H1 (cell line): ENCODE data around the gene INPP5F. TPM values are rescaled to one million over a fixed set of nuclear protein-coding genes. Genes with fewer than 3 reads are reported as not detected.

Source experiments
- CTCF ChIA-PET: fragments of 300-600 bp; sonication (Branson Sonifier 250); formaldehyde crosslinking; loops from one replicate; lab custom pipeline; 2021; ENCODE audit not compliant: partially characterized antibody; lab: Charles Lee
- POLR2A ChIA-PET: fragments of 300-600 bp; sonication (Branson Sonifier 250); formaldehyde crosslinking; loops from one replicate; lab custom pipeline; 2021; ENCODE audit warnings: inconsistent platforms; ENCODE audit not compliant: partially characterized antibody; lab: Charles Lee
- DNase-seq, 2 experiments: peaks; one replicate each; pipeline versions ENCODE4 v3.0.0 to v3.0.0-alpha.2; 2010 to 2022; ENCODE audit warnings: low spot score in 2 of 2, low read depth in 1 of 2, mixed read lengths in 1 of 2
- FAIRE-seq: peaks from 2 replicates; lab custom pipeline; 2011; peaks lifted over from hg19 to GRCh38; lab: Jason Lieb, UNC
- H2AFZ ChIP-seq: 2 replicates; pipeline ENCODE4 v1.8.1; 2012; ENCODE audit warnings: low read length, inconsistent platforms
- H2AK5ac ChIP-seq: 2 replicates; pipeline ENCODE4 v1.6.1; 2013; ENCODE audit warnings: low read depth, low read length
- H2BK120ac ChIP-seq: replicated peaks from 2 replicates; pipeline ENCODE3; 2013; ENCODE audit warnings: low read depth, low read length, inconsistent platforms
- H2BK12ac ChIP-seq: 2 replicates; pipeline ENCODE4 v1.6.1; 2013; ENCODE audit warnings: low read depth, low read length
- H2BK15ac ChIP-seq: 2 replicates; pipeline ENCODE4 v1.6.1; 2013; ENCODE audit warnings: low read length
- H2BK20ac ChIP-seq: 2 replicates; pipeline ENCODE4 v1.6.1; 2013; ENCODE audit warnings: low read length
- H2BK5ac ChIP-seq: 2 replicates; pipeline ENCODE4 v1.6.1; 2013; ENCODE audit warnings: low read depth, low read length
- H3K14ac ChIP-seq: 2 replicates; pipeline ENCODE4 v1.6.1; 2013; ENCODE audit warnings: inconsistent platforms; ENCODE audit not compliant: insufficient read length
- H3K18ac ChIP-seq: 2 replicates; pipeline ENCODE4 v1.6.1; 2013; ENCODE audit warnings: low read length; ENCODE audit errors: extremely low read depth
- H3K23ac ChIP-seq: 2 replicates; pipeline ENCODE4 v1.6.1; 2013; ENCODE audit warnings: inconsistent platforms; ENCODE audit not compliant: insufficient read length
- H3K23me2 ChIP-seq: 2 replicates; pipeline ENCODE4 v1.6.1; 2013; ENCODE audit warnings: low read depth, low read length
- H3K27ac ChIP-seq: 2 replicates; pipeline ENCODE4 v1.6.1; 2011; ENCODE audit warnings: low read depth, low read length, inconsistent platforms
- H3K27me3 ChIP-seq, 4 experiments: replicated peaks in 1 of 4; 1 replicate in 1 of 4; 2 replicates in 3 of 4; pipeline versions ENCODE4 v1.6.1 to v1.8.1; 2011 to 2013; ENCODE audit warnings: low read length in 3 of 4, mild to moderate bottlenecking in 3 of 4, inconsistent platforms in 2 of 4, mixed read lengths in 2 of 4, moderate library complexity in 1 of 4; ENCODE audit not compliant: control insufficient read depth in 3 of 4, insufficient read depth in 3 of 4; ENCODE audit errors: extremely low read depth in 1 of 4
- H3K36me3 ChIP-seq, 4 experiments: 2 replicates each; pipeline versions ENCODE4 v1.6.1 to v1.8.1; 2011 to 2013; ENCODE audit warnings: mild to moderate bottlenecking in 4 of 4, low read length in 3 of 4, moderate library complexity in 2 of 4, control low read depth in 1 of 4, inconsistent platforms in 1 of 4; ENCODE audit not compliant: insufficient read depth in 4 of 4, control insufficient read depth in 2 of 4
- H3K4ac ChIP-seq: replicated peaks from 2 replicates; pipeline ENCODE3; 2013; ENCODE audit warnings: low read length, low read depth, mixed read lengths, inconsistent platforms; ENCODE audit not compliant: insufficient read length
- H3K4me1 ChIP-seq, 4 experiments: replicated peaks in 1 of 4; 1 replicate in 1 of 4; 2 replicates in 3 of 4; pipeline versions ENCODE4 v1.6.1 to v1.8.1; 2011 to 2013; ENCODE audit warnings: low read length in 3 of 4, inconsistent platforms in 2 of 4, mixed read lengths in 1 of 4; ENCODE audit not compliant: insufficient read depth in 4 of 4, control insufficient read depth in 3 of 4
- H3K4me2 ChIP-seq, 2 experiments: 2 replicates each; pipeline versions ENCODE4 v1.6.1 to v1.8.1; 2011 to 2013; ENCODE audit warnings: low read depth in 2 of 2, low read length in 2 of 2, control low read depth in 1 of 2, inconsistent platforms in 1 of 2, mild to moderate bottlenecking in 1 of 2; ENCODE audit not compliant: insufficient read depth in 1 of 2
- H3K4me3 ChIP-seq, 4 experiments: fragments of 200-600, 300-600 bp in 1 of 4; sonication (generic), shearing (Covaris generic), sonication (Bioruptor Twin) in 1 of 4; 2 replicates each; pipeline versions ENCODE4 v1.5.1 to v1.8.1; 2011 to 2016; ENCODE audit warnings: low read length in 4 of 4, low read depth in 3 of 4, control low read depth in 2 of 4, inconsistent platforms in 2 of 4, mild to moderate bottlenecking in 2 of 4, mixed read lengths in 1 of 4, moderate library complexity in 1 of 4; ENCODE audit not compliant: insufficient read depth in 2 of 4; ENCODE audit errors: extremely low read depth in 1 of 4
- H3K56ac ChIP-seq: replicated peaks from 2 replicates; pipeline ENCODE3; 2013; ENCODE audit warnings: low read depth, mild to moderate bottlenecking, mixed read lengths, low read length, inconsistent platforms; ENCODE audit not compliant: insufficient read length
- H3K79me1 ChIP-seq: 2 replicates; pipeline ENCODE4 v1.6.1; 2013; ENCODE audit warnings: low read depth, low read length, control low read depth
- H3K79me2 ChIP-seq, 2 experiments: 2 replicates each; pipeline versions ENCODE4 v1.6.1 to v1.8.1; 2012 to 2013; ENCODE audit warnings: low read length in 2 of 2, mild to moderate bottlenecking in 2 of 2, inconsistent platforms in 1 of 2; ENCODE audit not compliant: insufficient read depth in 2 of 2, control insufficient read depth in 1 of 2
- H3K9ac ChIP-seq, 4 experiments: replicated peaks in 1 of 4; 1 replicate in 1 of 4; 2 replicates in 3 of 4; pipeline versions ENCODE4 v1.6.1 to v1.8.1; 2011 to 2013; ENCODE audit warnings: low read depth in 3 of 4, low read length in 3 of 4, control low read depth in 2 of 4, mild to moderate bottlenecking in 2 of 4, moderate library complexity in 2 of 4, inconsistent platforms in 1 of 4; ENCODE audit errors: extremely low read depth in 1 of 4
- H3K9me3 ChIP-seq, 2 experiments: 2 replicates each; pipeline versions ENCODE4 v1.6.1 to v1.8.1; 2012 to 2013; ENCODE audit warnings: mild to moderate bottlenecking in 2 of 2, moderate library complexity in 2 of 2, control low read depth in 1 of 2, inconsistent platforms in 1 of 2, low read depth in 1 of 2, low read length in 1 of 2, mixed read lengths in 1 of 2; ENCODE audit not compliant: insufficient read depth in 2 of 2
- H4K20me1 ChIP-seq, 2 experiments: replicated peaks in 1 of 2; 2 replicates each; pipeline versions ENCODE3 to v1.8.1; 2011 to 2013; ENCODE audit warnings: inconsistent platforms in 2 of 2, low read length in 2 of 2, mild to moderate bottlenecking in 1 of 2; ENCODE audit not compliant: insufficient read depth in 2 of 2, control insufficient read depth in 1 of 2
- H4K5ac ChIP-seq: 2 replicates; pipeline ENCODE4 v1.6.1; 2013; ENCODE audit warnings: low read length, low read depth, mixed read lengths, inconsistent platforms; ENCODE audit not compliant: insufficient read length
- H4K8ac ChIP-seq: 2 replicates; pipeline ENCODE4 v1.8.0; 2013; ENCODE audit warnings: mild to moderate bottlenecking, moderate library complexity, low read length, inconsistent platforms; ENCODE audit not compliant: insufficient read depth; ENCODE audit errors: extremely low read depth
- H4K91ac ChIP-seq: replicated peaks from 2 replicates; pipeline ENCODE3; 2013; ENCODE audit warnings: low read length, mixed read lengths, inconsistent platforms; ENCODE audit not compliant: insufficient read length
- ATF3 ChIP-seq: IDR thresholded peaks from 2 replicates; pipeline ENCODE4 v1.6.1; 2011; ENCODE audit warnings: low read depth, mild to moderate bottlenecking, low read length; ENCODE audit not compliant: insufficient read depth
- CBX5 ChIP-seq: fragments of 300-800, 300-1000 bp; sonication (generic); IDR thresholded peaks from 2 replicates; pipeline ENCODE4 v1.7.1; 2016; ENCODE audit warnings: antibody characterized with exemption, low read length, low read depth
- CEBPB ChIP-seq: IDR thresholded peaks from 2 replicates; pipeline ENCODE4 v1.6.1; 2012; ENCODE audit warnings: low read depth, low read length
- CTBP2 ChIP-seq: IDR thresholded peaks from 2 replicates; pipeline ENCODE4 v1.7.0; 2011; ENCODE audit warnings: borderline replicate concordance, mild to moderate bottlenecking, moderate library complexity, mixed read lengths, low read length; ENCODE audit not compliant: insufficient read depth, insufficient read length
- GABPA ChIP-seq: IDR thresholded peaks from 2 replicates; pipeline ENCODE4 v1.6.1; 2011; ENCODE audit warnings: mild to moderate bottlenecking, low read length, moderate library complexity, borderline replicate concordance; ENCODE audit not compliant: insufficient read depth
- HDAC6 ChIP-seq: IDR thresholded peaks from one replicate; pipeline ENCODE4 v1.7.1; 2012; ENCODE audit warnings: low read depth, mild to moderate bottlenecking, inconsistent platforms, low read length, moderate library complexity
- KDM5A ChIP-seq: fragments of 200-600 bp; IDR thresholded peaks from 2 replicates; pipeline ENCODE4 v1.7.1; 2012; ENCODE audit warnings: mild to moderate bottlenecking, low read length, inconsistent platforms, mixed read lengths
- NRF1 ChIP-seq: IDR thresholded peaks from 2 replicates; pipeline ENCODE4 v1.6.1; 2011; ENCODE audit warnings: mild to moderate bottlenecking, low read depth, low read length, improper control_type of control experiment
- RAD21 ChIP-seq, 2 experiments: IDR thresholded peaks in 1 of 2; conservative IDR thresholded peaks in 1 of 2; 2 replicates each; pipeline ENCODE4 v1.6.1; 2011; ENCODE audit warnings: low read depth in 2 of 2, low read length in 2 of 2, improper control_type of control experiment in 1 of 2, inconsistent platforms in 1 of 2, mild to moderate bottlenecking in 1 of 2, moderate library complexity in 1 of 2
- RXRA ChIP-seq: IDR thresholded peaks from 2 replicates; pipeline ENCODE4 v1.6.1; 2011; ENCODE audit warnings: low read depth, mild to moderate bottlenecking, low read length, moderate library complexity; ENCODE audit not compliant: insufficient read depth
- SIN3A ChIP-seq, 2 experiments: IDR thresholded peaks in 1 of 2; conservative IDR thresholded peaks in 1 of 2; 2 replicates each; pipeline ENCODE4 v1.6.1; 2011 to 2012; ENCODE audit warnings: low read length in 2 of 2, improper control_type of control experiment in 1 of 2, low read depth in 1 of 2, mild to moderate bottlenecking in 1 of 2
- SP2 ChIP-seq: IDR thresholded peaks from 2 replicates; pipeline ENCODE4 v1.6.1; 2012; ENCODE audit warnings: mild to moderate bottlenecking, low read length, inconsistent platforms
- WGBS, 2 experiments: shearing (Covaris generic) in 1 of 2; methylation state at CpG; one replicate each; pipeline versions ENCODE4 v1.1.6 to v1.1.7; 2013 to 2015; ENCODE audit warnings: low lambda C conversion rate in 2 of 2, mixed read lengths in 2 of 2, inconsistent platforms in 1 of 2, low coverage in 1 of 2, missing lambda C conversion rate in 1 of 2; ENCODE audit not compliant: insufficient replicate concordance in 2 of 2, insufficient coverage in 1 of 2, insufficient read length in 1 of 2; ENCODE audit errors: extremely low coverage in 1 of 2, missing lambda C conversion rate in 1 of 2; 5-methylcytosine and 5-hydroxymethylcytosine counted together
- polyA plus RNA-seq, 7 experiments: library from polyadenylated mRNA; depleted of rRNA in 3 of 7; stranded (reverse) in 5 of 7; unstranded in 2 of 7; fragments of >200 nt in 5 of 7; fragments of 200-250 nt in 2 of 7; gene quantifications; 1 replicate in 5 of 7; 2 replicates in 1 of 7; 4 replicates in 1 of 7; pipeline versions ENCODE4 v1.2.1 to v1.2.3, GENCODE V29; 2011 to 2013; ENCODE audit warnings: missing spikeins in 2 of 7, mixed read lengths in 2 of 7
- total RNA-seq: library from RNA; stranded (reverse); fragmentation: NEBNext Ultra II Directional; extraction: Animal tissue kit (Norgen Biotek cat#: 25700); gene quantifications from 2 replicates; pipeline ENCODE4 v1.2.1, GENCODE V29; 2021

INPP5F gene
- total and polyA plus RNA-seq, 2 of the 8 experiments (the other 6 are each of a cell fraction or from before 2014, with no cell fraction given): 50.1 to 101 TPM

- H2BK15ac ChIP-seq: no peak overlapping the region
- H4K5ac ChIP-seq: no peak overlapping the region
- H3K9me3 ChIP-seq: no peaks in the 10 kb centered on the region
- H2AFZ ChIP-seq: no peak overlapping the region
- H2AK5ac ChIP-seq: no peak overlapping the region; the same call in 1 of the 2 replicates
- H2BK12ac ChIP-seq: no peak overlapping the region; the same call in 1 of the 2 replicates
- no peak overlapping the region for H3K27ac ChIP-seq
- no peaks in the 10 kb centered on the region for H4K20me1 ChIP-seq
- no peaks in the 10 kb centered on the region for H3K27me3 ChIP-seq
- H3K9ac ChIP-seq: no peak overlapping the region
- peaks cover 0 to 48% of the 10 kb centered on the region in 2 experiments; a peak in 2 of 4 replicates for H3K79me2 ChIP-seq
- no peaks in the 10 kb centered on the region for H3K36me3 ChIP-seq
- FAIRE-seq (no peak), DNase-seq (no peak)
- no peak overlapping the region for H2BK20ac ChIP-seq
- no peak overlapping the region for H2BK5ac ChIP-seq
- H3K4me3 ChIP-seq: no peak overlapping the region
- CTCF ChIA-PET: interaction anchor here (0.9 to 3.0 kb wide), 3 partner anchors 9 to 65 kb away, joined by 5 to 18 read pairs (median 6); no protein-coding TSS in a partner anchor
- H3K4me1 ChIP-seq: peaks cover 0 to 13% (median 5%) of the 10 kb centered on the region in 4 experiments; a peak in 3 of 7 replicates
- H3K79me1 ChIP-seq: no peaks in the 10 kb centered on the region; the same call in 1 of the 2 replicates
- H3K18ac ChIP-seq: no peak overlapping the region
- POLR2A ChIA-PET: interaction anchor here (0.6 to 1.0 kb wide), 2 partner anchors 13 to 1277 kb away, joined by 3 to 5 read pairs; partner anchors contain the start of gene INPP5F
- no peak overlapping the region for H3K23ac ChIP-seq
- 100% methylated on average over 1 of the region's 1 CpG; no CpG with 5 or more reads in 1 of the 2 experiments for WGBS, 2 experiments
- H3K4ac ChIP-seq: no peak overlapping the region
- no peak overlapping the region for H3K14ac ChIP-seq
- no peaks in the 10 kb centered on the region for H3K23me2 ChIP-seq
- H3K56ac ChIP-seq: no peak overlapping the region
- no peak overlapping the region for H4K8ac ChIP-seq
- no peak overlapping the region for H3K4me2 ChIP-seq
- no peak overlapping the region for H2BK120ac ChIP-seq
- H4K91ac ChIP-seq: no peak overlapping the region
- TF ChIP-seq GABPA: no peak
- TF ChIP-seq CTBP2: no peak
- no peak for TF ChIP-seq SP2
- no peak for TF ChIP-seq RAD21 (IDR thresholded peaks at IDR 0.05 in 1 of 2, conservative IDR thresholded peaks at IDR 0.05 in 1 of 2; ENCODE audit: low read depth in 2 of 2, low read length in 2 of 2)
- no peak for TF ChIP-seq KDM5A
- no peak for TF ChIP-seq HDAC6
- no peak for TF ChIP-seq NRF1
- no peak for TF ChIP-seq CBX5
- no peak for TF ChIP-seq ATF3
- TF ChIP-seq CEBPB: no peak
- no peak for TF ChIP-seq RXRA
- TF ChIP-seq SIN3A (conservative IDR thresholded peaks at IDR 0.05 in 1 of 2, IDR thresholded peaks at IDR 0.05 in 1 of 2; ENCODE audit: low read depth in 1 of 2, low read length in 2 of 2): no peak
Observed at GRCh38 chr10:119738962-119739361, 13.1 kb downstream of the INPP5F start.
